HG03354 (cell line): Measurements from ENCODE around the gene CST5.
"Not testable (repeated sequence)": the region's sequence is repeated elsewhere in the genome, so short reads cannot be mapped to it uniquely, and the experiment has no call there.

Experiments
- ATAC-seq: cut with Tn5 transposase; IDR thresholded peaks from one replicate; pipeline ENCODE4 v1.9.1; 2021; ENCODE audit warnings: mild to moderate bottlenecking; ENCODE audit not compliant: unreplicated experiment, poor library complexity, severe bottlenecking

CST5 gene

DNA sequence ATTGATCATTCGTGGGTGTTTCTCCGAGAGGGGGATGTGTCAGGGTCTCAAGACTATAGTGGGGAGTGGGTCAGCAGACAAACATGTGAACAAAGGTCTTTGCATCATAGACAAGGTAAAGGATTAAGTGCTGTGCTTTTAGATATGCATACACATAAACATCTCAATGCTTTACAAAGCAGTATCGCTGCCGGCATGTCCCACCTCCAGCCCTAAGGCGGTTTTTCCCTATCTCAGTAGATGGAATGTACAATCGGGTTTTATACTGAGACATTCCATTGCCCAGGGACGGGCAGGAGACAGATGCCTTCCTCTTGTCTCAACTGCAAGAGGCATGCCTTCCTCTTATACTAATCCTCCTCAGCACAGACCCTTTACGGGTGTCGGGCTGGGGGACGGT lies 18.8 kb downstream of the CST5 start:
- ATAC-seq, result not testable (repeated sequence)

DNA sequence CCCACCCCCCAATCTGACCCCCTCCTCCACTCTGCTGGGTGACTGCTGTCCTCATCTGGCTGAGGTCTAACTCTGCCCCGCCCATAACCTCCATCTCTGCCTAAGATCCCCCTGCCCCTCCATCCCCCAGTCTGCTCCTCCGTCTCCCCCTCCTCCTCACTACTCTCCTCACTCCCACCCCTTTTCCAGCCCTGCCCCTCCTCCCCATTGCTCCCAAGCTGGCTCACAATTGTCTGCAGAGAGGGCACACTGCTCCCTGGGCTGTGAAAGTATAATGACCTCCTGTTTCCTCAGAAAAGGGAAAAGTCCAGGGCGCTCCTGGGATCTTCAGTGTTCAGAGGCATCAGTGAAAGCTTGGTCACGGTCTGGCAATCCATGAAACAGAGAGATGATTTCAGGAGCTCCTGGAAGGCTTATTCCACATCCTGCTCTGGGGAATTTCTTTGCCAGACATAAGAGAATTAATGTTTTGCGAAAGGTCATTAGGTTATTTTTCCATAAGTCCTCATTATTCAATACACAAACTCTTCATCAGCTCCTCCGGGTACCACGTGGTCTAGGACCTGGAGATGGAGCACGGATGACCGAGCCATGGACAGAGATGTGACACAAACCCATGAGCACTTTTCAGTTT lies 21.5 kb downstream of the CST5 start:
- no peak for ATAC-seq

DNA sequence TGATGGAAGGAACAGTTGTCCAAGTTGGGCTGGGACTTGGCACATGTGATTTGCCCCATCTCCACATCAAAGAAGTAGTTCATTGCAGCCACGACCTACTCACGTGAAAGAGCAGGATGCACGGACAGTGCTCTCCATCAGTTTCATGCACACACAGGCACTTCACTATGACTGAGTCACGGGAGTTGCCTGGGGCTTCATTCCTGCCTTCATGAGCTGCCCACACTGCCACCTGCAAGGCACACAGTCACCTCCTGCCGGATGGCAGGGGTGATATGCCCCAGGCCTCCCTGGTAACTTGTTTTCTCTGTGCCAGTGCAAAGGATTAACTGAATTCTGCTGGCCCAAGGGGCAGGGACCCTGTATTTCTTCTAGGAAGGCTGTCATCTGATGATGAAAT lies 22.8 kb downstream of the CST5 start:
- ATAC-seq, result no peak

DNA sequence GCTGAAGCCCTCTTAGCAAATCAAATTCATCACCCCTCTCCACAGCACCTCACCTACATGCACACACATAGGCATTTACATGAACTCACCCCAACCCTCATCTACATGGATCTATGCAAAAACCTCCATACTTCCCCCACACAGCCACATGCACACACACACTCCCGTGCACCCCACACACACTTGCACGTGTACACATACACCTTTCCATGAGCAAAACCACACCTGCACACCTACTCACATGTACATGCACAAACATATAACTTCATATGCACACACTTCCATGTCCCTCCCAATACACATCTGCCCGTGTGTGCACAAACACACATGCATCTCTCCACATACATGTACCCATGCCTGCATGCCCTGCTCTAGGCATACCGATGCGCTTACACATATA lies 23.3 kb downstream of the CST5 start:
- ATAC-seq, result no peak

DNA sequence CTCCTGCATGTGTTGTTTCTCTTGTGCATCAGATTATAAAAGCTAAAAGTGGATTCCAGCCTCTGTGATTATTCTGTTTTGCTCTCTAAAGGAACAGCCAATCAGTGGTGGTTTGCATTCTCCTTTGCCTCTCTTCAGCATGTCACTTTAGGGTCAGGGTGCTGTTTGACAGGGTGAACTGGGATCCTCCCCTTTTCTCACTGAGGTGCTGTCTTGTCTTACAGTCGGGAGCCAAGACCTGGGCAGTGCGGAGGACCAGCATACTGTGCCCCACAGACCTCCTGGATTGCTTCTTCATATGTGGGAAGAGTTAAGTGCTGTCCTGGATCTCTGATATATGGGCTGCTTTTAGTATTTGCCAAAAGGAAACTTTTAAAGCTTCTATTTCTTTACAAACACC lies 37.9 kb downstream of the CST5 start:
- ATAC-seq, result no peak

DNA sequence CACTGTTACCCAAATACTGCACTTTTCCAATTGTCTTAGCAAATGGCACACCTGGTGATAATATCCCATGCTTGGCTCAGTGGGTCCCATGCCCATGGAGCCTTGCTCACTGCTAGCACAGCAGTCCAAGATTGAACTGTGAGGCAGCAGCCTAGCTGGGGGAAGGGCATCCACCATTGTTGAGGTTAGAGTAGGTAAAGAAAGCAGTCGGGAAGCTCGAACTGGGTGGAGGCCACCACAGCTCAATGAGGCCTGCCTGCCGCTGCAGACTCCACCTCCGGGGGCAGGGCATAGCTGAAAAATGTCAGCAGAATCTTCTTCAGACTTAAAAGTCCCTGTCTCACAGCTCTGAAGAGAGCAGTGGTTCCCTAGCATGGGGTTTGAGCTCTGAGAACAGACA lies 43.8 kb downstream of the CST5 start:
- no peak for ATAC-seq

DNA sequence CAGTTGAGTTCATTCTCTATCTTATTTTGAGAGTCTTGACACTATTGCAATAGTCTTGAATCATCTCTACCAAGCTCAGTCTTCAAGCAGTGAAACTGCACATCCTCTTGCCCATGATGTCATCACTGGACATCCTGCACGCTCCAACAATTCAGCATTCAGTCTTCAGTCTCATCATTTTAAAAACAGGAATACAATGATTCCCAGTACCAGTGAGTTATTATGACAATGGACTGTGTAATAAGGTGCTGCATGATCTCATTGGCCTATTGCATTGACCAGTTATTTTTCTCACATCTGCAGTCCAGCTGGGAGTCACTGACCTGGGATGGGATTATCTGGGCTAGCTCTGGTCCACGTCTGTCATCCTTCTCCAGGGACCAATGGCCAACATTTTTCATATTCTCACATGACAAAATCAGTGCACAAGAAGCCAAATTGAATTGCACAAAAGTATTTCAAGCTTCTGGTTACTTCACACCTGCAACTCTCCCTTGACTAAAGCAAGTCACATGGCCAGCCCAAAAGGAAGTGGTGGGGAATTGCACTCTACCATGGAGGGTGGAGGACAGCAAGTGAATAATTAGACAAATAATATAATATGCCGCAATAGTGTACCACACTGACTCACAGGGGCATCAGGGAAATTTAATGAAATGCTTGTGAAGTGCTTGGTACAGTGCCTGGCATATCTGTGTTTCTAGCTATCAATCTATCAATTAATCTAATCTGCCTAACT lies 46.6 kb downstream of the CST5 start:
- no peak for ATAC-seq

DNA sequence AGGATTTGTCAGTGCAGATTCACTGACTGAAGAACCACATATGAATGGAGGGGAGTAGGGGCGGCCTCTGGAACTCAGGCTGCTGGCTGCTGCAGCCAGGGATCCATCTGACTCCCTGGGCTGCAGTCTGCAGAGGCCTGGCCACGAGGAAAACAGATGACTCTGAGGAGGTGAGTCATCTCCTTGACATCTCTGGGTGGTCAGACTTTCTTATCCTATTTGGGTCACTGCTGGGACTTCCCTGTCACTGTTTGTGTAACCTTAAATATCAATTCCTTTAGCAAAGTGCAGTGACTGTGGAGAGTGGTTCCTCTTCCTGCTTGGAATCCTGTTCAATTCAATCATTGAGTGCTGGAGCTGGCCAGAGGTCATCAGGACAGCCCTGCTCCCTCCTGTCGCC lies 47.6 kb downstream of the CST5 start:
- not testable (repeated sequence) for ATAC-seq

DNA sequence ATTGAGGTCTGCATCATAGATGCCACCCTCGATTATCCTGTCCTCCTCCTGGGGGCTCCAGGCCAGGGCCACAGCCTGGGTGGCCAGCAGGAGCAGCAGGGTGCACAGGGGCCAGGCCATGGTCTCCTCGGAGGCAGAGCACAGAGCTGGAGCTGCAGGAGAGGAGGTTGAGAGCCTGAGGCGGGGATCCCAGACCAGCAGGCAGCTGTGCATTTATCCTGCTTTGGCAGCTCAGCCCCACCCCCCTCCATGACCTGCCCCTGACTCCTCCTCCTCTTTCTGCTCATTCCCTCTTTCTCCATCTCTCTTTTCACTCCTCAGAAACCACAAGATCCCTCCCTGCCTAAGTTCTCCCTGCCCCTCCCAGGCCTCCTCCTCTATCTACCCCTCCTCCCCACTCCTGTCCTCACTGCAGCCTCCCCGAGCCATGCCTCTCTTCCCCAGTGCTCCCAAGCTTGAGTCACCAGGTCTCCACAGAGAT lies 53.0 kb downstream of the CST5 start, which contains the start of gene CST2:
TSS of gene CST2 (minus strand) at position 189 of the 481 bp plus-strand sequence. CDS start at position 120, 69 bp downstream.
- no peak for ATAC-seq
